Activated CD8-positive, alpha-beta memory T cell treated with anti-CD3 and anti-CD28 coated beads, Interleukin-2, amount 50 U/mL, for 24 hours (primary cell): ENCODE results near the gene IL10.

Experiments used
- DNase-seq: peaks from one replicate; pipeline ENCODE4 v3.0.0-alpha.2; 2020; ENCODE audit errors: extremely low read depth

The IL10 gene

DNA sequence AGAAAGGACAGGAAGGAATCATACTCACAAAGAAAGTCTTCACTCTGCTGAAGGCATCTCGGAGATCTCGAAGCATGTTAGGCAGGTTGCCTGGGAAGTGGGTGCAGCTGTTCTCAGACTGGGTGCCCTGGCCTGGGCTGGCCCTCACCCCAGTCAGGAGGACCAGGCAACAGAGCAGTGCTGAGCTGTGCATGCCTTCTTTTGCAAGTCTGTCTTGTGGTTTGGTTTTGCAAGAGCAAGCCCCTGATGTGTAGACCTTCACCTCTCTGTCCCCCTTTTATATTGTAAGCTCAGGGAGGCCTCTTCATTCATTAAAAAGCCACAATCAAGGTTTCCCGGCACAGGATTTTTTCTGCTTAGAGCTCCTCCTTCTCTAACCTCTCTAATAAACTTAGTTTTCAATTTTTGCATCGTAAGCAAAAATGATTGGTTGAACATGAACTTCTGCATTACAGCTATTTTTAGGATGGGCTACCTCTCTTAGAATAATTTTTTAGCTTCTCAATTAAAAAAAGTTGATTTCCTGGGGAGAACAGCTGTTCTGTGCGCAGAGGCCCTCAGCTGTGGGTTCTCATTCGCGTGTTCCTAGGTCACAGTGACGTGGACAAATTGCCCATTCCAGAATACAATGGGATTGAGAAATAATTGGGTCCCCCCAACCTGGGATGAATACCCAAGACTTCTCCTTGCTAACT lies at the start of gene IL10:
IL10 (minus strand) TSS at position 252 of the 695 bp plus-strand sequence; CDS start at position 193, 59 bp downstream.
- no peak for DNase-seq

DNA sequence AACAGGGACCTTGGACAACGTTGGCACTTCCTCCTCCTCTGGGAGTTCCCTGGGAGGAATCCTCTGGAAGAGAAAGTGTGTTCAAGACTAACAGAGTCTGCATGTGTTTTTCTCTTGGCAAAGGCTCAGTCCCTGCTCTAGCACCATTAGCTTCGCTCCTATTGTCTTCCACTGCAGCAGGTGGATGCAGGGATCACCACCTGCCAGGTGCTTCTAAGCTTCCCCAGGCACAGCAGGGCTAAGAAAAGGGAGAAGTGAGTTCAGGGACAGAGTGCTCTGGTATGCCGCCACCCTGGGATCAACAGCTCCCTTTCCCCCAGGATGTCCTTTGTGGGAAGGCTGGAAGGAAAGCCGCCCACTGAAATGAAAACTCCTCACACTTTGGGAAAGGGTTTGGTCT lies 49.2 kb upstream of the IL10 start:
- DNase-seq, result no peak

DNA sequence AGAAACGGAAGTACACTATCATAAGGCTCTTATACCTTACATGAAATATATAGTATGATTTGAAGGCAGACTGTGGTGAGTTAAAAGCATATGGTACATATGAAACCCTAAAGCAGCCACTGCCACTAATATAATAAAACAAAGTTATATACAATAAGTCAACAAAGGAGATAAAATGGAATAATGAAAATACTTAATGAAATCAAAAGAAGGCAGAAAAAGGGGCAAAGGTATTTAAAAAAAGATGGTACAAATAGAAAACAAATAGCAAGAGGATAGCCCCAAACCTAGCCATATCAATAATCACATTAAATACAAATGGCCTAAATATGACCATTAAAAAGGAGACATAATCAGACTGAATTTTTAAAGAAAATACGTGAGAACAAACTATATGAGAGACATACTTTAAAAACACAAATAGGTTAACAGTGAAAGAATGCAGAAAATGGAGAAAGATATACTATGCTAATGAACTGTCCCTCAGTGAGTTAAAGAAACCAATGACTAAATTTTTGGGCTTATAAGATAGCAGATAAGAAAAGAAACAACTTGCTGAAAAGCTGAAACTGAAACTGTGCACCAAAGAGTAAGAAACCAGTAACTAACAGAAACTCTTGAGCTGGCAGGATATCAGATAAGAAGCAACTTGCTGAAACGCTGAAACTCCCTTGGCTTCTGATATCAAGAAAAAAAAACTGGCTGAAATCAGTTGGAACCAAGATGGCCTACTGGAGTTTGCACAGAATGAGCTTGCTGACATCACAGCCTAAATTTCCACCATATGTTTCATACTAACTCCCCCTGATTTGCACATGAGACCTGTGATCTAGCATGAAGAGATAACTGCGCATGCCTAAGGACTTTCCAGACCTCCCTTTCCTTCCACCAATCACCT lies 44.3 kb upstream of the IL10 start:
- no peak for DNase-seq

DNA sequence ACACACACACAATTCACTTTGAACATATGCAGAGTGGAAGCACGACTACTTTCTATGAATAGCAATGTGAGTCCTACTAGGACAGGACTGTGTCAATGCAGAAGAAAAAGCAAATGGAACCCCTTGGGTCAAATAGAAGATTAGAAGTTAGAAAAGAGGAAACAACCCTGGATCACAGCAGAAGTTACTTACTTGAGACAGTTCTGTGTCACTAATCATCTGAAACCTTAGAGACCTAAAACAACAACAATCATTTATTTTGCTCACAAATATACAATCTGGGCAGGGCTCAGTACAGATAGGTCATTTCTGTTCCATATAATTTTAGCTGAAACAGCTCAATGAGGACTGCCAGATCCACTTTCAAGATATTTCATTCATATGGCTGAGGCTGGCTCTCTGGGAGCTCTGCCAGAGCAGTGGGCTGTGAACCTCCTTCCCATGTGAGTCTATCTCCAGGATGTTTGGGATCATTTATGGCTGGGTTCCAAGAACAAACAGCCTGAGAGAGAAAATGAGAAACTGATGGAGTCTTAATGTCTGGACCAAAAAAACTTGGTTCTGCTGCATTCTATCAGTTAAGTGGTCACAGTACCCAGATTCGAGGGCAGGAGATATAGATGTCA lies 42.5 kb upstream of the IL10 start:
- no peak for DNase-seq

DNA sequence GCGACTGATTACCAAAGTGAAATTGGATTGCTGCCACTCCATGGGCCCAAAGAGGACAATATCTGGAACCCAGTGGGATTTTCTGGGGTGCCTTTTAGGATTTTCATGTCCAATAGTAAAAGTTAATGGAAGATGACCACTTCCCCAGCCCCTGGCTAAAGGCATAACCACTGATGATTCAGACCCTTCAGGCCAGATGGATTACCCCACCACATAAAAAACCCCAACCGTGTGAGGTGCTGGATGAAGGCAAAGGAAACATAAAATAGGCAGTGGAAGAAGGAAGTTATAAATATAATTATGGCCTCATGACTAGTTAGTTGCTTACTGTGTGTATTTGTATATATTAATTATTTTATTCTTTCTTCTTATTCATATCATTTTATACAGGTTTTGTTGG lies 40.2 kb upstream of the IL10 start:
- no peak for DNase-seq

DNA sequence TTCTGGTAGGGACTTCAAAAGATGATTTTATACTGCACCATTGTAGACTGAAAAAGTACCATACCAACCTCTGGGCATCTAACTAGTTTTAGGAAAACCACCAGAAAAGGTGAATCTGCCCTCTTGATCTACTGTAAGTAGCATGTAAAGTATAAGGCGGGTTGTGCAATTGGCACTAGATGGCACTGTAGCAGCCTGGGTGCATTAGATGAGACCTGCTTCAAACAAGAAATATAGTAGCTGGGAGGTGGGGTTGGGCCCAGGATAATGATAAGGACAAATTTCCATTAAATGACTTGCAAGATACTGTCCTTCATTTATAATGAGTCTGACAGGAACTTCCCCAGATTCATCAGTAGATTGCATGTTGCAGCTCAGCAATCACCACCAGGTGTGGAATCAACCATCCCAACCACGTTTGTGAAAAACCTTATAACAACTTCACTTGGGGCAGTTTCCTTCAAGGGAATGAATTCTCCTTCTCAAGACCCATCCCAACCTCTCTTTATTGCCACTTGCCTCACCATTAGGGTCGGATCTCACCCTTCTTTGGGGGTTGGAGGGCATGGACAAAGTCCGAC lies 37.3 kb upstream of the IL10 start:
- DNase-seq, result no peak

DNA sequence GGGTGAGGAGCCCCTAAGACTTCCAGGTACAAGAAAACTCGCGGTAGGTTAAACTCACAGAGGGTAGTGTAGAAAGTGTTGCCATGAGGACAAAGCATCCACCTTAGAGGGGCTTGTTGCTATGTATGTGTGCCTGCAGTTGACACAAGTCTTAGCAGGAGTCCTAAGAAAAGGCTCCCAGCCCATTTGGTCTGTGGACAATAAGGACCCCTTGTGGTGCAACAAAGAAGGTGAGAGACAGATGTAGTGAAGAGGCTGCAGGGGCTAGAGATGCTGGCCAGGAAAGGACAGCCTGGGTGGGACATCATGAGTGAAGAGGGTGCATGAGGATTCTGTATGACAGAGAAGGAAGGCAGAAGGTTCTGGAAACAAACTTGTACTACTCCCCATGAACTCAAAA lies 36.3 kb upstream of the IL10 start:
- no peak for DNase-seq

DNA sequence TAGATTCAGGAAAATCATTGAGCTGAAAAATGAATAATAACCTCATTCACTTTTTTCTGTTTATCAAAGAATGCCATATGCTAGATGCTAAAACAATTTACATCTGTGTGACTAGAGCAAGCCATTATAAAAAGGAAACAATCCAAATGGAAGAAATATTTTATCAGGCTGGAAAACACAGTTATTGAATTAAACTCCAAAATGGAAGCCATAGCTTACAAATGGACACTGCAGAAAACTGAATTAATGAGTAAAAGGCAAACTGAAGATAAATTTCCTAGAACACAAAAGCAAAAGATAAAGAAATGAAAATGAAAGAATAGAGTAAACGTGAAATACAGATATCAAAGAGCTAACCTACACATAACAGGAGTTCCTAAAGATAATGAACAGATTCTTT lies 33.1 kb upstream of the IL10 start:
- DNase-seq, result no peak

DNA sequence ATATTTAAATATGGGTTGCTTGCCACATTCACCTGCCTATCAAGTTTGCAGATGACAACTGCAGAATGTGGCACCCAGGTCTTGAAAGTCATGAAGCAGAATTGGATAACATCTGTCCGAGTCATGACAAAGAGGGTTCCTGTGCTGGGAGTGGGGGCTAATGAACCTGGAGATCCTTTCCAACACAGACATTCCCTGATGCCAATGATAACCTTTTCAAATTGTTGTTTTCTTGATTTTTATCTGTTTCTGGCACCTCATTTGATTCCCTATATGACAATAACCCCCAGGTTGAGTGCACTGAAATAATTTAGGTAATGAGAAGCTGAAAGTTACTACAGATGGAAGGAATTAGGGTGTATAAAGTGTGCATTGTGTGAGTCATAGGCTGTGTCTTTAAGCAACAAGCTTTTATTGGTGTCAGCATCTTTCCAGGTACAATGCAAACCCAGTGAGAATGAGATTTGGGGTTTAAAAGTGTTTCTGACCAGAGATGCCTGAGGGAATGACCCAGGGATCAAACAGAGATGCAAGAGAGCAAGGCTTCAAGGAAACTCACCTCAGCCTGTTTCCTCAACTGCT lies 32.0 kb upstream of the IL10 start:
- no peak for DNase-seq

DNA sequence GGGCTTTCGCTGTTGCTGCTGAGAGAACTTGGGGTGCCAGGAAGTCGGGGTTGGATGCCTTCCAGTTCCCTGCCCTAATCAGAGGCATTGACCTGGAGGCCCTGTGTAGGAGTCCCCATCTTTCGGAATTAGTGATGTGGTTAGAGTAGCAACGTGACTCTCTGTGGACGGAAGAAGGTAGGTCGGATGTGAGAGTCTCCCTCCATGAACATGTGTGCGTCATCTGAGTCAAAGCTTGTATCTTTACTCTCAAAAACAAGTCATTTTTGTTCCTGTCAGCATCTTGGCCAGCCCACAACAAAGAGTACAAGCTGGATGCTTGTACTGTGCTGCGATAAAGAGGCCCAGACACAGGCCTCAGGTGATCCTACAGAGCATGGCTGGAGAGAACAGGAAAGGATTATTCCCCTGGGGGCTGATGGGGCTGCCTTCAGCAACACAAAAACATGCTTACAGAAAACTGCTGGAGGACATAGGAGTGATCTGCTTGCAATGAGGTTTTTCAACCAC lies 31.0 kb upstream of the IL10 start:
- peak; percentile 49 for DNase-seq

DNA sequence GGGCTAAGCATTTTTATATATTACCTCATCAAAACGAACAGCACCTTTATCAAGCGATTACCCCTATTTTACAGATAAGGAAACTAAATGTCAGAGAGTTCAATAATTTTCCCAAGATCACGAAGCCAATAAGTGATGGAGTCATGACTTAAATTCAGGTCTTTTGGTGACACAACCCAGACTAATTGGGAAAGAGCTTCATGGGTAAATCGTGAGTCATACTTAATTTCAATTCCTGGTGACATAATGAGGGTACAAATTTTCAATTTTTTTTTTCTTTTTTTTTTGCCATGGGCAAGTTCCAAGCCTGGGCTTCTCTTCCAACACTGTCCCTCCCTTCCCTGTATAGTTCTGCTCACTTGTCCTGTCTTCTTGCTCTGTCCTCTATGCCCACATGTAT lies 30.1 kb upstream of the IL10 start:
- DNase-seq, result no peak

DNA sequence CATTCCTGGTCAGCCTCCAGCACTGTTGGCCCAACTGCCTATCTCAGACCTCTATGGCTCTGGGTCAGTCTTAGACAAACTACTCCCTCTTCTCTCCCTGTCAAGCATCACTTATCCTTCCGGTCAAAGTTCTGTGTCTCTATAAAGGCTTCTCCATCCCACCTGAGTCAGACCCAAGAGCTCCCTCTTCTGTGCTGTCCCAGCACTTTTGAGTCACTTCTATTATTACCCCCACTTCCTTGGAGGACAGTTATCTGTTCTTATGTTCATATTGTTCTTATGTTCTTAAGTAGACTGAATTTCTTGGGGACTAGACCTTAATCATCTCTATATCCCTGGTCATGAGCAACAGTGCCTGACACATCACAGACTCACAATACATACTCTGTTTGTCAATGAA lies 29.2 kb upstream of the IL10 start:
- no peak for DNase-seq

DNA sequence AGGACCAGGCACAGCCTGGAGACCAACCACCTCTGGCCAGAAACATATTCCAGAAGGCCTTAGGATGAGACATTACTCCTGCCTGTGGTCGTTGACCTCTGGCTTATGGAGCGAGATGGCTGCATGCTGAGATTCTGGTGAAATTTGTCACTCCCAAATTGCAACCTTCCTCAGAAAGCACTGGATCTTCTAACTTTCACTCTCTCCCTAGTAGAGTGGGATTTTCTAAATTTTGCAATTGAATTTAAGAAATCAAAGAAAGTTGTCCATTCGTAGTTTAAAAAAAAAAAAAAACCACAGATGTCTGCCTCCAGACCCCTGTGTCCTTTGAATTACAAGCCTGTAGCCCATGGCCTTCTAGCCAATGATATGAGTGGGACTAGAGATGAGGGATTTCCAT lies 28.6 kb upstream of the IL10 start:
- DNase-seq, result no peak

DNA sequence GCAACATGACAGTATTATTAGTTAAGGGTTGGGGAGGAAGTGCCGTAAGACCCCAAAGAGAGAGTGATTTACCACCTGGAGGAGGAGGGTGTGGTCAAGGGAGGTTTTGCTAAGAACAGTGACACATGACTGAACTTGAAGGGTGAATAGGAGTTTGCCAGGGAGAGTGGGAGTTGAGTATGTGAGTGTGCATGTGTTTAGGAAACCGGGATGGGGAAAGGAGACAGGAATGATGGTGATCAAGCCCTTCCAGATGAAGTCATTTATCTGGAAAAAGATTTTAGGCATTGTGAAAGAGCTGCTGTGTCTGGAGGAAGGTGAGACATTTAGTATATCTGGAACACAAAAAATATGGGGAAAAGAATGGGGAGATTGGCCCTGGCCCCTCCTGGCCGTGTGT lies 28.1 kb upstream of the IL10 start:
- DNase-seq, result no peak

DNA sequence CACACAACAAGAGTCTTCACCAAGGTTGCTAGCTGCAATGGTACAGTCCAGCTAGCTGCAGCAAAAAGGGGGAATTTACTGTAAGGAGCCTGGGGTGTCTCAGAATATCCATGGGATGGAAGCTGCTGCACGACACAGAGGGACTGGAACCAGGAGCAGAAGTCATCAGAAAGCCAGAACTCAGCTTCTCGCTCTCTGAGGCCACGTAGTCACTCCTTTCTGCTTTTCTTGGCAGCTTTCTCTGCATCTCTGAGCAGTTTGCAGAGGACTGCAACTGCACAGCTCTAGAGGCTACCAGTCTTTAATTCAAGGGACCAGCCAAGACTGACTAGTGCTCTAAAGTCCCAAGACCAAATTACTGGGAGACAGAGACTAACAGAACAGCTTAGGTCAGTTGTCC lies 27.0 kb upstream of the IL10 start:
- DNase-seq, result no peak

DNA sequence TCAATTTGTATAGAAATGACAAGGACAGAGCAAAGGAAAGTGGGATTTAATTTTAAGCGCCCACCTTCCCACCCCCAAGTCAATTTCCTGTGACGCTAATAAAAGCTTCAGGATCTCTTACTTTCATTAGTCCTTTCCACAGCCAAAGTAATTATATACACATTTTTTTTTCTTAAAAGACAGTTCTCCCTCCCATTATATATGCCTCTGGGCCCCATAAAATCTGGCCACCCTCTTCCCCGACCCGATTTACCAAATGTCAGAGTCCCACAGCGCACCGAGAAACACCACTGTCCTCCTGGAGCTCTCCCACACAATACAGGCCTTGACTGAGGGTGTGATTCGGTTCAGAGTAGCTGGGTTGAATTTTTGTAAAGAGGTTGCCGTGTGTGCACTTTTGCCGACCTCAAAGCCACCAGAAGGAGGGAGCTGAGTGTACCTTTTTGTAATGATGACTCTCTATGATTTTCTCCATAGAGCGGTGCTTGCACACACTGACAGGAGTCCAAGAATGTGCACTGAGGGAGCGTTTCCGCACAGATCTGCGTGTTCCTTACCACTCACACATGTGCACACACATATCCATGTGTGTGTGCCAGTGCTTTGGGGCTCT lies 26.2 kb upstream of the IL10 start:
- DNase-seq, result no peak

DNA sequence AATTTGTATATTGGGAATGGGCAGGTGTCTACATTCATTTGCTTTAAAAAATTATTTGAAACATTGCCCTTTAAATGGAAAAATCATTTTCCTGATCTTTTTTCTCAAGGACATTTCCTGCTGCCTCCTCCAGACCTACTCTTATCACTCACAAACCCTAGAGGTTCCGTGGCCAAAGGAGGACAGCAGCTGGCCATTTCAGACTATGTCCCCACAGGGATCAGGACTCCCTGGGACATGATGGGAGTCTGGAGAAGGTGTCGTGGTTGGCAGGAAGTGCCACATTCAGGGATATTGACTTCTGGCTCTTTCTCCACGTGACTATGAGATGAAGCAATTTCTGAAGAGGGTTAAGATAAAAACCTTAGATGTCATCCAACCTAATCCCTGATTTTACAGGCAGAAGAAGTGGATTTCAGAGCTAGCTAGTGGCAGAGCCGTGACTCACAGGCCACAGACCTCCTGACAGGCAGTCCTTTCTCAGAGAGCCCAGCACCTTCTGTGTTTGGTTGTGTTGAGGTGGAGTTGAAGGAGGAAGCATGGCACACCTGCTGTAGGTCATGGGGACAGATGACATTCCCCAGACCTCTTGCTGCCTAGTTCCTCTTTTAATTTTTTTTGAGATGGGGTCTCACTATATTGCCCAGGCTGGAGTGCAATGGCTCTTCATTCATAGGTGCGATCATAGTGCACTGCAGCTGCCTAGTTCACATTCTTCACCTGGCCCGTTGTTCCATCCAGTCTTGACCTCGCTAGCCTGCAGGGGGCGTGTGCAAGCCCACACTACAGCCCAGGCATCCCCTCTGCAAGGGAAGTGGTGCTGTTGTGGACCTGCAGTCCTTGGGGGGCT lies 25.5 kb upstream of the IL10 start:
- DNase-seq, result no peak

DNA sequence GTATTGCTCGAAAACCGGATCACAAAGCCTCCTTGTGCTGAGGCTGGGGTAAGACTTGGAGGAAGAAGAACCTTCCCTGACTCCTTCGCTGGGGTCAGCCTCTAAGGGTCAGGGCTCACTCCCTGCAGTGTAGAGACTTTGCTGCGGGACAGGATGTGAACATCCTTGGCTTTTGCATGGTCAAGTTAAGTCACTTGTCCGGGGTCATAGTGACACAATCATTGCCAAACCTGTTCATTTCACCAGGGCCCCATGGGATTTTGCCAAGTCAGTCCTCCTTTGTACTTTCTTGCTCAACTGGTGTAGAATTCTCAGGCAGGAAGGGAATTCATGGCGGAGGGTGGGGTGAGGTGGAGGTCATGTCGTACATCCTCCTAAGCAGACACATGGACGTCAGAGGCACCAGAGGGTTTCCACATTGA lies 24.7 kb upstream of the IL10 start:
- DNase-seq, result no peak

DNA sequence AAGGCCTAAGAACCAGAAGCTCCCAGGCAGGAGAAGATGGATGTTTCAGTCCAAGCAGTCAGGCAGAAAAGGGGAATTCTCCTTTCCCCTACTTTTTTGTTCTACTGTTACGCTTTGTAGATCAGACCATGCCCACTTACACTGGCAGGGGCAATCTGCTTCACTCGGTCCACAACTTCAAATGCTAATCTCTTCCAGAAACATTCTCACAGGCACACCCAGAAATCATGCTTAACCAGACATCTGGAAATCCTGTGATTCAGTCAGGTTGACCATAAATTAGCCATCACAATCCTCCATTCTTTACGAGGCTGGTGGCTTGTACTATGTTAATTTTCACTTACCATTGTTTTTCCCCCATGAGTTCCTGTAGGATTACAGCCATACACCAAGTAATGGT lies 23.8 kb upstream of the IL10 start:
- no peak for DNase-seq

DNA sequence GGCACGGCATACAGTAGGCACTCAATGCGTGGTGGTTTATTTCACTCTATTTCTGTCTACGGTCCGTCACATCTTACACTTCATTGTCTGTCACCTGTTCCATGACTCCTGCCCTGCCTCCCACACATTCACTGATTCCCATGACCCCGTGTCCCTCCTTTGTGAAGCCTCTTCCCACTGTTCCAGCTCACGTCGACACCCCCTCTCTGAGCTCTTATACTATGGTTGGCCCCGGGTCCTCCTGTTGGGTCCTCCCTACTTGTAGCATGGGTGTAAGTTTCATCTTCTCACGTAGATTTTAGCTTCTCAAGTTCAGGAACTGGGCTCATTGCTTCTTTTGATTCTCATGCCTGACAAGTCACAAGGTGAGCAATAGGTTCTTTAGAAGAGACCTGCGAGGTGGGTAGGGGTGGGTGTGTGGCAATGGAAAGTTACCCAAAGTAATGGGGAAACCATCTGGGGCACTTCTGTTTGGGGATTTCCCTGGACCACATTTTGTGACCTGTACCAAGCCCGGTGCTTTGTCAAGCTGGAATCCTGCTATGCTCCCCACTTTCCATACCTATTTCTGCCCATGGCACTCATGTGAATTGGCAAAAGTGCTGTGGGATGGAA lies 22.1 kb upstream of the IL10 start:
- no peak for DNase-seq
